ENCODE data around the gene LRRIQ4.

LRRIQ4 gene

DNA sequence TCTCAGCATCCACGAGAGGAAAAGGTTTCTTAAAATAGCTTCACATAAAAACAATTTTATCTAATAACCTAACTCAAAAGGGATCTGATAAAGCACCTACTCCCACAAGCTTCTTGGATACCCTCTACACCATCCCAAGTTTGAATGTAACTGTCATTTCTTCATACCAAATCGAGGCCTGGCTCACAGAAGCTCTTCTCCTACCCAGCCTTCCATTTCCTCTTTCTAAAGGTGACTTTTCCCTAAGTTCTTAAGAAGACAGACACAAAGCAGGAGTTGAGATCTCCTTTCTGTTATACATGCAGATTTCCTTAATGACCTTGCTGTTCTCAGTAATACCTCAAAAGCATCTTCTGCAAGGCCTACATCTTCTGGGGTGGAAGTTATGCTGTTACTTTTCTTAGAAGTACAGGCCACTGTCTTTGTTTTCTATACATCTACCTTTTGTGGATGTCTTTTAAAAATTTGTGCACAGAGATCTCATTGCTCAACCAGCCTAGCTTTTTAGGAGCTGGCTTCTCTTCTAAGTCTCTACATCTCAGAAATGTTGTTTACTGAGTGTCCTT is 3.4 kb upstream of the LRRIQ4 start:
- no peaks in the 10 kb centered on the region for H3K4me1 ChIP-seq (ENCODE audit: control insufficient read depth, insufficient read depth, low read length)
- CTCF ChIA-PET = interaction anchor here (0.6 kb wide), 1 partner anchor 245 kb away, joined by 4 read pairs; no protein-coding TSS in a partner anchor
- H3K27ac ChIP-seq (ENCODE audit: extremely low read depth, low read depth, low read length) = no peak overlapping the region
- H3K9me3 ChIP-seq (ENCODE audit: control insufficient read depth, insufficient read depth, low read depth, low read length) = no peaks in the 10 kb centered on the region
- POLR2A ChIA-PET = no interaction called here
- peaks cover 0 to 11% of the 10 kb centered on the region in 2 experiments; a peak in 2 of 3 replicates for H3K36me3 ChIP-seq (ENCODE audit: control insufficient read depth in 2 of 2, insufficient read depth in 1 of 2, low read length in 2 of 2)
- TF ChIP-seq KLF9 (tag by site-specific recombination; IDR thresholded peaks at IDR 0.05; ENCODE audit: low read depth) (no peak), ZNF157 (tag by site-specific recombination; IDR thresholded peaks at IDR 0.05) (no peak), OSR2 (tag by site-specific recombination; IDR thresholded peaks at IDR 0.05) (no peak)
- no peak overlapping the region for H3K4me3 ChIP-seq (ENCODE audit: low read depth, low read length)

DNA sequence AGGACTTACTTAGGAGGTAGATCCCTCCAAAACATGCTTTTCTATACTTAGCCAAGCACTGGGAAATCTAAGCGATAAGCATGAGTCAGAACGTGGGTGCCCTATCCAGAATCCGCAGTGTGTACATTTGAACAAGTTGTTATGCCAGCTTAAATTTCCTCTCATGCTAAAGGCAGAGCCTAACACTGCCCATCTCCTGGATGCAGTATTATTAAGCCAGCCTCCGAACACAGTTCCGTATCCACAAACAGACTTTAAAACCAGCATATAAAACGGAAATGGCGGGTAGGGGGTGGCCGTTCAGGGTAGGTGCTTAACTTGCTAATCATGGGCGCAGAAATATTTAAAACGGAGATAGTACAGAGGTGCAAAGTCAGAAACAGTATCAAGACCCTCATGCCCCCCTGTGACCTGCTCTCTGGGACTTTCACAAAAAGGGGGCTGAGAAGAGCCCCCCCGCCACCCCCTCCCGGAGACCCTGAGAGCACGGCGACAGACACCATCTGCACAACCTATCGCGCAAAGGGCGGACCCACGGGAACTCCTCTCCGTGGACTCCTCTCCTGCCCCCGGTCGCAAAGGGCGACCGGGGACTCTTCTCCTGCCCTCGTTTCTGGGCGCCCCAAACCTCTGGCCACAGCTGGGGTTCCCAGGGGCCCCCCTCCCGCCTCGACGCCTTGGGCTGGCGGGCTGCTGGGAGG is 889 bp upstream of the LRRIQ4 start:
- H3K36me3 ChIP-seq (ENCODE audit: control insufficient read depth in 2 of 2, insufficient read depth in 1 of 2, low read length in 2 of 2) = peaks cover 0 to 4% of the 10 kb centered on the region in 2 experiments; a peak in 1 of 3 replicates
- no peaks in the 10 kb centered on the region for H3K9me3 ChIP-seq (ENCODE audit: control insufficient read depth, insufficient read depth, low read depth, low read length)
- no peaks in the 10 kb centered on the region for H3K4me1 ChIP-seq (ENCODE audit: control insufficient read depth, insufficient read depth, low read length)
- ChIA-PET CTCF (interaction anchor here (0.6 to 0.7 kb wide), 3 partner anchors 15 to 602 kb away, joined by 3 read pairs; no protein-coding TSS in a partner anchor), POLR2A (interaction anchor here (0.6 to 1.6 kb wide), 5 partner anchors 13 to 368 kb away, joined by 4 to 6 read pairs (median 4); partner anchors contain the start of genes ACTRT3 and MYNN)
- peak overlapping the region; percentile 80 for H3K27ac ChIP-seq (ENCODE audit: extremely low read depth, low read depth, low read length)
- peak overlapping the region; percentile 61 for H3K4me3 ChIP-seq (ENCODE audit: low read depth, low read length)
- TF ChIP-seq ZNF398 (tag by site-specific recombination; IDR thresholded peaks at IDR 0.05) (no peak), KLF9 (tag by site-specific recombination; IDR thresholded peaks at IDR 0.05; ENCODE audit: low read depth) (0 out of 2 replicates have a peak, but pooled peaks have one; percentile 12), MZF1 (tag by site-specific recombination; IDR thresholded peaks at IDR 0.05; ENCODE audit: borderline replicate concordance) (no peak), OSR2 (tag by site-specific recombination; IDR thresholded peaks at IDR 0.05) (no peak), ZFP37 (tag by site-specific recombination; IDR thresholded peaks at IDR 0.05) (0 out of 2 replicates have a peak, but pooled peaks have one; percentile 31), SP2 (tag by site-specific recombination; IDR thresholded peaks at IDR 0.05) (peak; percentile 43), ZBTB20 (tag by site-specific recombination; IDR thresholded peaks at IDR 0.05) (peak; percentile 53), ZNF248 (tag by site-specific recombination; IDR thresholded peaks at IDR 0.05) (no peak), ZNF202 (tag by site-specific recombination; IDR thresholded peaks at IDR 0.05; ENCODE audit: borderline replicate concordance) (no peak), ZNF560 (tag by site-specific recombination; IDR thresholded peaks at IDR 0.05; ENCODE audit: borderline replicate concordance) (no peak), ZNF18 (tag by site-specific recombination; IDR thresholded peaks at IDR 0.05) (no peak), ZSCAN16 (tag by site-specific recombination; IDR thresholded peaks at IDR 0.05) (no peak), ZNF274 (IDR thresholded peaks at IDR 0.05; ENCODE audit: low read length) (no peak), ZNF274 (tag by site-specific recombination; IDR thresholded peaks at IDR 0.05; ENCODE audit: borderline replicate concordance) (no peak), ZBTB10 (tag by site-specific recombination; IDR thresholded peaks at IDR 0.05) (peak; percentile 92), REPIN1 (tag by site-specific recombination; IDR thresholded peaks at IDR 0.05; ENCODE audit: low read depth) (no peak), ZSCAN4 (tag by site-specific recombination; IDR thresholded peaks at IDR 0.05) (no peak), GLIS2 (tag by site-specific recombination; IDR thresholded peaks at IDR 0.05) (no peak; the same call in 1 of the 2 replicates), ZNF366 (tag by site-specific recombination; conservative IDR thresholded peaks at IDR 0.05) (no peak), GLI2 (tag by site-specific recombination; IDR thresholded peaks at IDR 0.05; ENCODE audit: borderline replicate concordance, low read depth) (no peak), ZNF239 (tag by site-specific recombination; IDR thresholded peaks at IDR 0.05) (no peak), ZNF558 (tag by site-specific recombination; IDR thresholded peaks at IDR 0.05) (no peak), ZNF514 (tag by site-specific recombination; IDR thresholded peaks at IDR 0.05) (no peak)
- TF ChIP-seq, protein P1, sequence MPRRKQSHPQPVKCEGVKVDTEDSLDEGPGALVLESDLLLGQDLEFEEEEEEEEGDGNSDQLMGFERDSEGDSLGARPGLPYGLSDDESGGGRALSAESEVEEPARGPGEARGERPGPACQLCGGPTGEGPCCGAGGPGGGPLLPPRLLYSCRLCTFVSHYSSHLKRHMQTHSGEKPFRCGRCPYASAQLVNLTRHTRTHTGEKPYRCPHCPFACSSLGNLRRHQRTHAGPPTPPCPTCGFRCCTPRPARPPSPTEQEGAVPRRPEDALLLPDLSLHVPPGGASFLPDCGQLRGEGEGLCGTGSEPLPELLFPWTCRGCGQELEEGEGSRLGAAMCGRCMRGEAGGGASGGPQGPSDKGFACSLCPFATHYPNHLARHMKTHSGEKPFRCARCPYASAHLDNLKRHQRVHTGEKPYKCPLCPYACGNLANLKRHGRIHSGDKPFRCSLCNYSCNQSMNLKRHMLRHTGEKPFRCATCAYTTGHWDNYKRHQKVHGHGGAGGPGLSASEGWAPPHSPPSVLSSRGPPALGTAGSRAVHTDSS (tag by site-specific recombination; IDR thresholded peaks at IDR 0.05) = no peak

Measured in HEK293 (cell line).